DMS79 treated with DMSO at 0.1 percent for 48 hours (cell line): Measurements from ENCODE around the gene PLEKHA1.
A peak's percentile ranks its signal among the peaks of the same experiment; 100 is the strongest.

Experiments used
- DNase-seq: peaks from one replicate; lab custom pipeline; 2025; lab: John Stamatoyannopoulos, UW

PLEKHA1 gene

GRCh38 chr10:122347170-122347841 is 27.2 kb upstream of the PLEKHA1 start:
- no peak for DNase-seq

DNA sequence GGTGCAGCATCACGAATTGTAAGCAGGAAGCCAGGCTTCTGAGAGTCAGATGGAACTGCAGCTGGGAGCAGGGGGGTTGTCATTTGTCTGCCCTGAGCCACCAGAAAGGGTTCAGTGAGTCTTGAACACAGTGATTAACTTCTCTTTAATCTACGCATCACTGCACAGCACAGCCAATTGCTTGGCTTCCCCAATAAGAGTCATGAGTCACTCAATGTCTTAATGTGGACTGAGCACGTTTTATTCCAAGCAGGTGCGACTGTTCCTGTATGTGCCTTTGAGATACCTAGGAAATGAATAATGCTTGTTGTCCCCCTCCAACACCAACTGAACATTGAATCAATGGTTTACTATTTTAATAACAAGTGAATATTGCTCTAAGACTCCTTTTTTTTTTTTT is 26.0 kb upstream of the PLEKHA1 start:
- peak; percentile 73 for DNase-seq

- peak; percentile 84 for DNase-seq
Observed at GRCh38 chr10:122348935-122349361, 25.6 kb upstream of the PLEKHA1 start.

DNA sequence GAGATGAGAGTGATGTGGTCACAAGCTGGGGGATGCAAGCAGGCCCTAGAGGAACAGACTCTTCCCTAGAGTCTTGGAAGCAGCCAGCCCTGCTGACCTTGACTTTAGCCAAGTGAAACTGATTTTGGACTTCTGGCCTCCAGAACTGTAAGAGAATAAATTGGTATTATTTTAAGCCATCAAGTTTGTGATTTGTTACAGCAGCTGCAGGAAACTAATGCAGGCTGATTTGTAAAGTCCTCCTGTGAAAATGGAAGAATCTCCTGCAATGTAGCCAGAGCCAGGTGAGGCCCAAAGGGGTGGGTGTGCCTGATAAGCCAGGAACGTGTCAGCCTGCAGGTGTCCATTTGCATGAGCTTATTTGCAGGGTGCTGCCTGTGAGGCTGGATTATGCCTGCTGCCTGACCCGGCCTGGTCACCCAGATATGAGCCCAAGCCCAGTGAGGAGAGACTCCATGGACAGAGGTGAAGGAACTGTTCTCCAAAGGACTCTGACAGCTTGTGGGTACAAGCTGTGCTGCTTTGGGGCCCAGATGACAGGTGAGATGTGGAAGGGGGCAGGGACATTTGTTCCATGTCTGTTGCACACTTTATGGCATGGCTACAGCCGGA is 24.6 kb upstream of the PLEKHA1 start:
- DNase-seq: no peak

- DNase-seq: no peak
Observed at GRCh38 chr10:122350893-122351292, 23.6 kb upstream of the PLEKHA1 start.

DNA sequence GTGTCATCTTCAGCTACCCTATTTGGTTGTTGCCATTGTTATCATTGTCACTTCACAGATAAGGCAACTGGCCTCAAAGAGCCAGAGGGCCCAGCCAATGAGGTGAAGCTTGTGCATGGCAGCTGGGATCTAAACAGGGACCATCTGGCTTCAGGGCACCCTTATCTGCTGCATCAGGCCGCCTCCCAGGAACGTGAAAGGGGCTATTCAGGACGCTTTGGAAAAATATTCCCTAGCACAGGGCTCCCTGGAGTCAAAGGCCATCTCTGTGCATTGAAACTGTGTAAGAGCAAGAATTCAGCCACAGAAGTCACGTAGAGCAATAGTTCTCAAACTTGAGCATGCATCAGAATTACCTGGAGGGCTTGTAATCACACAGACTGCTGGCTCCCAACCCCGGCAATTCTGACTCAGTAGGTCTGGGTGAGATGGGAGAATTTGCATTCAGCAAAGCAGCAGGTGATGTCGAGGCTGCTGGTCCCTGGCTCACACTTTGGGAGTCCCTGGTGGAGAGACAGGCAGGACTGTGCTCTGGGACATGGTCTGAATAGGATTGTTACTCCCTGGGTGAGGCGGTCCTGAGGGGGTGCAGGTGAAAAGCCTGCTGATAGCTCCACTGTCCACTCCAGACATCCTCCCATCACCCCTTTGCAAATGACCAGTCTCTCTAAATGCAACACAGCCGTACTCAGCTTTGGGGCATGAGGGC is 21.5 kb upstream of the PLEKHA1 start:
- DNase-seq: no peak

DNA sequence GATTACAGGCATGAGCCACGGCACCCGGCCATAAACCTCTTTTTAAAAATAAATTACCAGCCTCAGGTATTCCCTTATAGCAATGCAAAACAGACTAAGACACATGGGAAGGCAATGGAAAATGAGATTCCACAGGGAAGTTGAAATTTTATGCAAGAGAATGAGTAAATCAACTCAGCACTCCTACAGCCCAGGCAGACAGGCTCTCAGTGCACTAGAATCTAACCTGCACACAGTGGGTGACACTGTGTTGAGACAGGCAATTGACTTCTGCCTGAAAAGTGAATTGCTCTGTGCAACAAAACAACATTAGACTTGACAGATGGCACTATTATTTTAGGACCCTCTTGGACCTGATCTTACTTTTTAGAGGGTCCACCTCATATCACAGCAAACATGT is 20.1 kb upstream of the PLEKHA1 start:
- no peak for DNase-seq

- DNase-seq: no peak
Observed at GRCh38 chr10:122357685-122358084, 16.8 kb upstream of the PLEKHA1 start.

GRCh38 chr10:122359621-122360020 is 14.9 kb upstream of the PLEKHA1 start:
- no peak for DNase-seq

- no peak for DNase-seq
Observed at GRCh38 chr10:122361046-122361445, 13.5 kb upstream of the PLEKHA1 start.

- no peak for DNase-seq
Observed at GRCh38 chr10:122362031-122362592, 12.4 kb upstream of the PLEKHA1 start.

DNA sequence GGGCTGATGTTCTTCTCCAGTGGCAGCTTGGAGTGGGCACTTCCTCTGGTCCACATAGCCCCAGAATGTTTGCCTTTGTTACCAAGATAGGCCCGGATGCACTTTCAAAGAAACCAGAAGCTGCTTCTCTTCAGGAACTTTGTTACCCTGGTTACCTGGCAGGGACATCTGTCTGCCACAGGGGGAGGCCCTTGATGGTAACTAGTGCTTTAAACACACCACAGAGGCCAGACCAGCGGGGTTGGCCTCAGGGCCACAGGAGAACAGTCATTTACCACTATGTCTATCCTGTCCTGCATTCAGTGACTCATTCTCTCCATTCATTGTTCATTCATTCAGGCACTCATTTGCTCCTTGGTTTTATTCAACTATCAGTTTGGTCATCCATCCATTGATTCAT is 11.9 kb upstream of the PLEKHA1 start:
- peak; percentile 61 for DNase-seq

GRCh38 chr10:122363311-122363710 is 11.2 kb upstream of the PLEKHA1 start:
- DNase-seq: no peak

DNA sequence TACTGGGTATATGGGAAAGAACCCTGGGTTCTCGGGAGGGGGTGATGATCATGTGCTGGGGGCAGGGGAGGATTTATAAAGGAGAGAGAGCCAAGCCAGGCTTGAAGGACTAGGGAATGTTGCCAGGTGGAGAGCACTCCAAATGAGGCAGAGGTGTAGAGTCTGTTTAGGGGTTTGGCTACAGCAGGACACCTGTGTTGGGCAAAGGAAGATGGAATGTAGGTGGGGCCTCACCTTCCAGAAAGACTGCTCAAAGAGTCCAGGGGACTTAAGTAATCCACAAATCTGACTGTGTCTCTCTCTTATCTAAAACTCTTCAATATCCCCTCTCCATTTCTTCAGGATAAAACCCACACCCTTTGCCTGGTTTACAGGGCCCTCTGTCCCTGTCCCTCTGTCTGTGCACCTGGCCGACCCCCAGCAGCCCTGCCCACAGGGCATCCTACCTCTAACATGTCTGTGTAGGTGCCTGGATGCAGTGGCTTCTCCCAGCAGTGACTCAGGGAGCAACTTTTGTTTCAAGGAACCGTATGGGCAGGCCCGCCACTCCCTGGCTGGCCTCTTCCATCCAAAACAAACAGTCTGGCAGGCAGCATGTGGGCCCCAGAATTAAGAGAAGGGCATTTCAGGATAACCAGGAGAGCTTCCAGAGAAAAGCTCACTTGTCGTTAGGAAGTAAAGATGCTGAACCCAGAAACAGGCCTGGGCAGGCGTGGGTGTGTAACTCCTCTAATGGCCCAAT is 10.6 kb upstream of the PLEKHA1 start:
- DNase-seq: peak; percentile 21

DNA sequence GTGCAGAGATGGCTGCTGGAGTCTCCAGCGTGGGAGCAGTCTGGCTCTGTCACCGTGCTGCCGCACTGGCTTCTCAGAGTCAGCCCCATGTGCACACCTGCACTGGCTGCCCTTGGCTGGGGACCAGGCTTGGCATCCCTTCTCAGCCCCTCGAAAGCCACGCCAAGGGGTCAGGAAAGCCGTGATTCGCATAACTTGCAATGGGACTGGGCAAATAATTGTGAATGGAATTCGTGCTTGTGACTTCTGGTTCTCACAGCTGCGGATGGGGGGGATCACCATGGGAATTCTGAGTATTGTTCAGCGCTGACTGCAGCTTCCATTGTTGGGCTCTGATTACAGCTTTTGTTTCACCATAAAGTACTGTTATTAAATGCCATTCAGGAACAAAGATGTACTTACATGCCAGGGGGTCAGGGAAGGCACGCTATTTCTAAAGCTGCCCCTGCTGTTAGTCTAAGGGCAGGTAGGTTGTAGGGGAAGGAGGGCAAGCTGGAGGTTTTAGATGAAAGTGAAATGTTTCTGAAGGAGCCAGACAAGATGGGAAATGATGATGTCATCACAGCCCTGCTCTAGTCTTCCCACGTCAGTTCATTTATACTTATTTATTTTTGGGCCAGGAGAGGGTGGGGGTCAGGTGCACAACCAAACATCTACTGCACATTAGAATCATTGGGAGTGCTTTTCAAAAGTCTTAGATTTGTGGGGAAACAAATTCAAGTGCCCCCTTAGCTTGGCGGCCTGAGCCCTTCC is 5.8 kb upstream of the PLEKHA1 start:
- peak; percentile 38 for DNase-seq

GRCh38 chr10:122373108-122373507 is 1.4 kb upstream of the PLEKHA1 start:
- no peak for DNase-seq

GRCh38 chr10:122373721-122374120 is 787 bp upstream of the PLEKHA1 start:
- DNase-seq: no peak

GRCh38 chr10:122374859-122375678 is 561 bp downstream of the PLEKHA1 start:
- peak; percentile 33 for DNase-seq

DNA sequence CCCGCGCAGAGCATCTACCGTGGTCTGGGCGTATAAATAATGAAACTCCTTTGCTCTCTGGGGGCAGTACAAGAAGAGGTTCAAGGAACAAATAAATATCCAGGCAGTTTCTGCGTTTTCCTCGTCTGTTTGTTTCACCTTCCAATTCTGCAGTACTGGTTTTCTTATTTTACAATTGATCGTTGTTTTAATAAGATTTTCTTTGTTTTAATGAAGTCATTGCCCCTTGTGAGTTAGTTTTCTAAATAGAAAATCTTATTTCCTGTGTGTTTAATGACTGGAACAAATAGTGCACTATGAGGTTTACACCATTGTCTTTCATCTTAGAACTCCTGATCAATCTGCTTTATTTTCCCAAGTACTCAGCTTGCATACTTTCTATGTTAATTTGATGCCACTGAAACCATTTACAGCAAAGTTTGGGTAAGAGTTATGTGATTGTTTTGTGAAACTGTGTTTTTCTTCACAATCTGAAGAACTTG is 1.2 kb downstream of the PLEKHA1 start:
- peak; percentile 28 for DNase-seq

DNA sequence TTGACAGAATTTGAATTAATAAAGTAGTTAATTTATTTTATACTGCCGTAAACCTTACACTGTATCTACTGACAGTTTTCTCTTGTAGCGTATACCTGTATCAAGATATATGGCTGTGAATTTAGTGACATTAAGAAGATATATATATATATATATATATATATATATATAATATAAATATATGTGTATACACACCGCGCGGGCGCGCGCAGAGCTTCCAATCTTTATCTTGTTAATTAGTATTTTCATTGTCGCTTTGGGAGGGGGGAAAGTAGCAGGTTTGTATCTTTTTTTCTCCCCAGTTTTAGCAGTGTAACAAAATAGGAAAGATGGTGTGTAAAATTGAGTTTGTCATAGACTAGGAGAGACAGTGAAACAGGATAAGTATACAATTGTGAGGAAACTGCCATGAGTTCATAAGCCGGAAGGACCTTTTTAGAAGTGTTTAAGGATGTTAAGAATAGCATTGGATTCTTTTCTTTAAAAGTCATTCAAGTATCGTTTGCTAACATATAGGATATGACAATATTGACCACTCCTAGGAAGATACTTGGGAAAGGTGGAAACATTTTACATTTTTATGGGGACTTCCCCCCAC is 2.0 kb downstream of the PLEKHA1 start:
- no peak for DNase-seq
